AG04449 (cell line): ENCODE results near the gene SCN4A.

ENCODE experiments used
- CTCF ChIA-PET: fragments of 350-600 bp; formaldehyde crosslinking; extraction: SDS; loops from one replicate; lab custom pipeline; 2021; ENCODE audit warnings: antibody characterized with exemption; lab: Yijun Ruan, JAX
- POLR2A ChIA-PET: fragments of 400-600, 350-600 bp; formaldehyde crosslinking; extraction: SDS; loops from one replicate; lab custom pipeline; 2020; ENCODE audit warnings: antibody characterized with exemption, inconsistent platforms; lab: Yijun Ruan, JAX
- DNase-seq: peaks from one replicate; pipeline ENCODE4 v3.0.0-alpha.2; 2010; ENCODE audit warnings: low read depth, low spot score
- H3K4me3 ChIP-seq: 2 replicates; pipeline ENCODE4 v1.5.1; 2011; ENCODE audit warnings: low read depth, mild to moderate bottlenecking, control low read depth, low read length
- TF ChIP-seq, protein P1 (sequence below): IDR thresholded peaks from one replicate; pipeline ENCODE4 v1.5.1; 2011; ENCODE audit warnings: mild to moderate bottlenecking, moderate library complexity, low read length, control low read depth, inconsistent platforms; ENCODE audit not compliant: insufficient read depth; ENCODE audit errors: missing control alignments

SCN4A gene

DNA sequence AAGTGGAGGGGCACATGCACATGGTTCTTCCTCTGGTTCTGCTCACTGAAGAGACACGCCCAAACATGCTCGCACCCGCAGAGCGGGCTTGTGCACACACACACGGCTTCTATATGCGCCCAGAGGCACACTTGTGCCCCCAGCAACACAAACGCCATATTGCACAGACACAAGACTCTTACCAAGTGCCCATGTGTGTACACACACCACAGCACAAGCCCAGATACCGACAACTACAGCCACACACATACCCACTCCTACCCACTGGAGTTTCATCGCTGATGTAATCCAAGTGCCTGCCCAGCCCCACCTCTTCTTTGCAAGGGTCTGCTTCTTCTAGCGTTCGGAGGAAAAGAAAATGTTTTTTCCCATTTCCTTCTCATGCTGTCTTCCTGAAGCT, 18.9 kb upstream of the SCN4A start:
- POLR2A ChIA-PET = no interaction called here
- TF ChIP-seq, protein P1, sequence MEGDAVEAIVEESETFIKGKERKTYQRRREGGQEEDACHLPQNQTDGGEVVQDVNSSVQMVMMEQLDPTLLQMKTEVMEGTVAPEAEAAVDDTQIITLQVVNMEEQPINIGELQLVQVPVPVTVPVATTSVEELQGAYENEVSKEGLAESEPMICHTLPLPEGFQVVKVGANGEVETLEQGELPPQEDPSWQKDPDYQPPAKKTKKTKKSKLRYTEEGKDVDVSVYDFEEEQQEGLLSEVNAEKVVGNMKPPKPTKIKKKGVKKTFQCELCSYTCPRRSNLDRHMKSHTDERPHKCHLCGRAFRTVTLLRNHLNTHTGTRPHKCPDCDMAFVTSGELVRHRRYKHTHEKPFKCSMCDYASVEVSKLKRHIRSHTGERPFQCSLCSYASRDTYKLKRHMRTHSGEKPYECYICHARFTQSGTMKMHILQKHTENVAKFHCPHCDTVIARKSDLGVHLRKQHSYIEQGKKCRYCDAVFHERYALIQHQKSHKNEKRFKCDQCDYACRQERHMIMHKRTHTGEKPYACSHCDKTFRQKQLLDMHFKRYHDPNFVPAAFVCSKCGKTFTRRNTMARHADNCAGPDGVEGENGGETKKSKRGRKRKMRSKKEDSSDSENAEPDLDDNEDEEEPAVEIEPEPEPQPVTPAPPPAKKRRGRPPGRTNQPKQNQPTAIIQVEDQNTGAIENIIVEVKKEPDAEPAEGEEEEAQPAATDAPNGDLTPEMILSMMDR = no peak
- H3K4me3 ChIP-seq = no peak overlapping the region
- CTCF ChIA-PET = interaction anchor here (1.3 to 2.9 kb wide), 4 partner anchors 45 to 79 kb away, joined by 4 to 21 read pairs (median 12); partner anchors contain the start of gene GH1
- DNase-seq = no peak

DNA sequence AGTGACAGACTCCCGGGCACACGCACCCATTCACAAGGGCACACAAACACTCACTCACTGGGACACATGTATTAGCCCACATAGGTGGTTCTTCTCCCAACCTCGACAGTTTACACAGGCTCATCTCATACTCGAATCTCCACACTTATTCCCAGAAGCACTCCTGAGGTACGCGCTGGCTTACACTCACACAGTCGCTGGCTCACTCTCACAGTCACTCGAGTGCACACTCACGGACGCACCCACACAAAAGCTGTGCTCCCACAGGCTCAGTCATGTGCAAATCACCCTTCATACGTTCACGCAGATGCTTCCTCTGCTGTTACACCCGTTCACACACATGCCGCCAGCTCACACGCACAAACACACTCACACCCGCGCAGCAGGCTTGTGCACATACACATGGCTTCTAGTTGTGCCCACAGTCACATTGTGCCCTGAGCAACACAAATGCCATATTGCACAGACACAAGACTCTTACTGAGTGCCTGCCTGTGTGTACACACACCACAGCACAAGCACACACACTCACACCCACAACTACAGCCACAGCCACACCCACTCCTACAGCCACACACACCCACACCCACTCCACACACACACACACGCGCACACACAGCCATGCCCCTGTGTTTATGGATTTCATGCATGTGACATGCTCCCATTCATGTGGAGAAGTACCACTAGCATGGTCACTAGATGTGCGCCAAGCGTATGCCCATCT, 17.1 kb upstream of the SCN4A start:
- POLR2A ChIA-PET = no interaction called here

DNA sequence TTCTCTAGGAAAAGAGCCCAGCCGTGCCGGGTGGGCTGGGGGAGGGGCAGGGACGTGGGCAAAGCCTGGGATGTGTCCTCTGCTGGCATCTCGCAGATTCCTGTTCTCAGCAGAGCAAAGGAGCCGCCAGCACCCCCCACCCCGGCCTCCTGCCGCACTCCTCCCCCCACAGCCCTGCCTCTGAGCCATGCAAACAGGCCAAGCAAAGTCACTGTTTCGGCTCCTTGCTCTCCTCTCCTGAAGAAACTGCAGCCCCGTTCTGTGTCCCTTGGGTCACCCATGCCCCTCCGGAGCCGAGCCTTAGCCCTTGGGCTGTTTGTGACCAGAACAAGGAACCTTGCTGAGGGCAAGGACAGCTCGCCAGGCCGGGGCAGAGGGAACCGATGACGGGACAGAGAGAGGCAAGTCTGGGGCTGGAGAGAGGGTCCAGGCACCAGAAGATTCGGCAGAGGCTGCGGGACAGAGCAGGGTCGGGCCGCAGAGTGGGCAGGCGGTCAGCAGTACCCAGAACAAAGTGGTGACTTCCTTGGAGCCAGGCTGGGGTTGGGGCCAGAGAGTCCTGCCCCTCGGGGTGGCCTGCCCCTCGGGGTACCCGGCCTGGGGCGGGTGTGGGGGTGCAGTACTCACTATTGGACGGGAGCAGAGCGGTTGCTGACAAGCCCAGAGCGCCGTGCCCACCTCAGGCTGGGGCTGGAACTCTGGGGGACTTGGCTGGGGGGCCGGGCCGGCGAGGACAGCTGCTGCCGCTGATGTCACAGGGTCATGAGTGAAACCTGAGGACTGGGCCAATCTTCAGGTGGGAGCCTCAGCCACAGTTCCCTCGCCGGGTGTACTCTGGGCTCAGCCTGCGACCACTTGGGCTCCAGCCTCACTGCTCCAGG, 16.3 kb upstream of the SCN4A start:
- CTCF ChIA-PET = no interaction called here
- H3K4me3 ChIP-seq = no peak overlapping the region
- POLR2A ChIA-PET = no interaction called here
- TF ChIP-seq, protein P1 = no peak
- no peak for DNase-seq

More for the DNA sequence above, 17.1 kb upstream of the SCN4A start:
- no peak overlapping the region for H3K4me3 ChIP-seq
- TF ChIP-seq, protein P1 = no peak
- DNase-seq = no peak
- CTCF ChIA-PET = interaction anchor here (1.1 to 2.0 kb wide), 10 partner anchors 10 to 152 kb away, joined by 3 to 18 read pairs (median 4); partner anchors contain the start of genes GH1 and ICAM2

DNA sequence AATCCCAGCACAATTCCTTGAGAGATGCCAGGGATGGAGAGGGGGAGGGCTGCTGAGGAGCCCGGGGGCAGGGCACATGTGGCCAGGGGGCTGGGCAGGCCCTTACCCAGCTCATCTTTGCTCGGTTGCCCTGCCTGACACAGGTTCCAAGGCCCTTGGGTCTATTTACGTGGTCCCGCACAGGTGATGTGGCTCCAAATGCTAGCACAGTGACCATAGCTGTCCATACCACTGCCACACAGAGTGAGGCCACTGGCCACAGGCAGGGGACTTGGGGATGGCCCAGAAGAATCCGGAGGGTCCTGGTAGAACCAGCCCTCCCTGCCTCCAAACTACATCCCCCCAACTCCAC, 15.4 kb upstream of the SCN4A start:
- TF ChIP-seq, protein P1 = no peak
- POLR2A ChIA-PET = no interaction called here

DNA sequence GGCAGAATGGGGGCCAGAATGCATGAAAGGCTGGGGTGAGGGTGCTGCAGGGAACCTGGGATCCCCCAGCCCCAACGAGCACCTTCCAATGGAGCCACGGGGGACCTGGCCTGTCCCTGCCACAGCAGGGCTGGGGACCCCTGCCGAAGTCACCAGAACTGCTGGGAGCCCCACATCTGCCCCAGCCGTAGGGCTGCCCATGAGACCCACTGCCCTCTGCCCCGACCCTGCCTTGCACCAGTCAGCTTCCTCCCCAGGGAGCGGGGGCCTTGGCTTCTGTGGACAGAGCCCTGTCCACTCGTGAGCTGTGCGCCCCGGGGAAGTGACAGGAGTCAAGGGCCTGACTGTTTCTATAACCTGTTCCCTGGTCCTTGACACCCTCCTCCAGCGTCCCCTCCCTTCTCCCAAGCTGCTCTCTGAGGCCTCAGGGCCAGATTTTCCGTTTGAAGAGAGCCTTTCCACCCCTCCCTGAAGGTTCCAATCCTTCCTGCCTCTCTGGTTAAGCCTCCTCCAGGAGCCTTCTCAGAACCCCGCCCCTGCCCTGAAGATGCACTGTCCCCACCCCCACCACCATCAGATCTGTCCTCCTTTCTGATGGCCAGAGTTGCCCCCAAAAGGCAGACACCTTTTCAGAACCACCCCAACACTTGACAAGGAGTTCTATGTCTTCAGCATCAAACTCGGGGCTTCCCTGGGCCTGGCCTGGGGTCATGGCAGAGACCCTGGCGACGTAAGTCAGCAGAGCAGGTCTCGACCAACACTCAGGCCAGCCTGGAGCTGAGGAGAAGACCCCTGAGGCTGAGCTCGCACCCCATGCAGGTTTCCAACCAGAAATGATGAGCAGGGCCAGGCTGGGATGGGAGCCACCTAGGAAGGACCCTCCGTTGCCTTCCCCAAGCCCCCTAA, 14.8 kb upstream of the SCN4A start:
- TF ChIP-seq, protein P1 = no peak
- POLR2A ChIA-PET = no interaction called here
- H3K4me3 ChIP-seq = no peak overlapping the region
- CTCF ChIA-PET = interaction anchor here (1.1 to 2.9 kb wide), 5 partner anchors 37 to 76 kb away, joined by 3 to 13 read pairs (median 7); partner anchors contain the start of genes CSHL1 and GH1
- no peak for DNase-seq

More for the DNA sequence above, 15.4 kb upstream of the SCN4A start:
- CTCF ChIA-PET = interaction anchor here (1.1 to 2.8 kb wide), 4 partner anchors 41 to 77 kb away, joined by 3 to 13 read pairs (median 6); partner anchors contain the start of genes CSHL1 and GH1
- H3K4me3 ChIP-seq = no peak overlapping the region
- DNase-seq = no peak
